Omental fat pad (tissue), 4 donors: Measurements from ENCODE around the gene RBM43. TPM values are rescaled to one million over a fixed set of nuclear protein-coding genes. Genes with fewer than 3 reads are reported as not detected.
"Not testable (repeated sequence)": the region's sequence is repeated elsewhere in the genome, so short reads cannot be mapped to it uniquely, and the experiment has no call there.

Experiments used
- ATAC-seq: fragments of 150-250 bp; one replicate; pipeline ENCODE4 v1.9.1; 2016; ENCODE audit warnings: mild to moderate bottlenecking, moderate library complexity; ENCODE audit not compliant: low FRiP score
- DNase-seq: peaks from one replicate; pipeline ENCODE4 v3.0.0-alpha.2; 2019; ENCODE audit warnings: low spot score
- CTCF ChIP-seq, 3 donors: fragments of 450-650 bp; IDR thresholded peaks; one replicate each; pipeline ENCODE4 v1.5.1; 2016 to 2017; ENCODE audit warnings: antibody characterized with exemption in 3 of 3, mild to moderate bottlenecking in 3 of 3, moderate library complexity in 2 of 3
- total RNA-seq, 4 donors: library from RNA; depleted of rRNA; stranded (reverse); fragments of >200 nt; gene quantifications; one replicate each; pipeline ENCODE4 v1.1.0, GENCODE V29; 2016

RBM43 gene
- 10 to 100 TPM in 1 of 4 donors, 1 to 10 TPM in 3; 2.8 to 11.3 (median 4.0) TPM for total RNA-seq

GRCh38 chr2:151261231-151261976 lies at the start of gene RBM43:
Gene RBM43 (minus strand): TSS chr2:151261863. CDS start chr2:151261727, 136 bp downstream.
- ATAC-seq (peak; percentile 99), DNase-seq (peak; percentile 61)
- no peak for TF ChIP-seq CTCF (IDR thresholded peaks at IDR 0.05)

- ATAC-seq = not testable (repeated sequence)
Measured at GRCh38 chr2:151310313-151310712, 48.6 kb upstream of the RBM43 start.

GRCh38 chr2:151306621-151307020 lies 45.0 kb upstream of the RBM43 start:
- DNase-seq = no peak
- no peak for TF ChIP-seq CTCF (IDR thresholded peaks at IDR 0.05)
- ATAC-seq = no peak

More at GRCh38 chr2:151310313-151310712, 48.6 kb upstream of the RBM43 start:
- DNase-seq = not testable (repeated sequence)

GRCh38 chr2:151305129-151305691 lies 43.5 kb upstream of the RBM43 start:
- no peak for DNase-seq
- ATAC-seq = no peak
- no peak for TF ChIP-seq CTCF (IDR thresholded peaks at IDR 0.05)

GRCh38 chr2:151302879-151303278 lies 41.2 kb upstream of the RBM43 start:
- DNase-seq (no peak), ATAC-seq (peak; percentile 58)
- TF ChIP-seq CTCF (IDR thresholded peaks at IDR 0.05) = no peak

- no peak for TF ChIP-seq CTCF (IDR thresholded peaks at IDR 0.05)
- no peak for ATAC-seq
- DNase-seq = no peak
Measured at GRCh38 chr2:151302404-151302803, 40.7 kb upstream of the RBM43 start.

GRCh38 chr2:151299920-151300539 lies 38.4 kb upstream of the RBM43 start:
- peak; percentile 57 for ATAC-seq
- no peak for DNase-seq
- TF ChIP-seq CTCF (IDR thresholded peaks at IDR 0.05) = no peak
